HepG2 (cell line): ENCODE measurements around the gene HNRNPA1. TPM values are rescaled to one million over a fixed set of nuclear protein-coding genes. Genes with fewer than 3 reads are reported as not detected.

Source experiments
- DZIP1 ChIP-seq: sonication (generic); formaldehyde crosslinking; IDR thresholded peaks from 2 replicates; pipeline ENCODE4 v1.5.0; 2020; ENCODE audit warnings: mild to moderate bottlenecking, missing genetic modification reagents
- FOXA1 ChIP-seq, 2 experiments: fragments of 450-650 bp in 1 of 2; sonication (generic) in 1 of 2; formaldehyde crosslinking in 1 of 2; IDR thresholded peaks; 2 replicates each; pipeline versions ENCODE4 v1.4.0 to v1.6.1; 2016 to 2020; ENCODE audit warnings: missing genetic modification reagents in 1 of 2
- GTF2F1 ChIP-seq: fragments of 150-350 bp; IDR thresholded peaks from 2 replicates; pipeline ENCODE4 v1.6.1; 2014; ENCODE audit warnings: low read length
- GTF3A ChIP-seq: sonication (generic); formaldehyde crosslinking; conservative IDR thresholded peaks from 2 replicates; pipeline ENCODE4 v1.4.0; 2020; ENCODE audit warnings: mild to moderate bottlenecking, missing genetic modification reagents
- HOXD1 ChIP-seq: sonication (generic); formaldehyde crosslinking; IDR thresholded peaks from 2 replicates; pipeline ENCODE4 v1.5.0; 2020; ENCODE audit warnings: missing genetic modification reagents
- IRF9 ChIP-seq: sonication (generic); formaldehyde crosslinking; IDR thresholded peaks from 2 replicates; pipeline ENCODE4 v1.8.0; 2022; ENCODE audit warnings: missing genetic modification reagents, mild to moderate bottlenecking, borderline replicate concordance
- IRX3 ChIP-seq: sonication (generic); formaldehyde crosslinking; IDR thresholded peaks from 2 replicates; pipeline ENCODE4 v1.8.1; 2023; ENCODE audit warnings: mild to moderate bottlenecking, low read depth, missing genetic modification reagents, borderline replicate concordance
- NFRKB ChIP-seq: fragments of 450-650 bp; IDR thresholded peaks from 2 replicates; pipeline ENCODE4 v1.6.1; 2017
- NR3C1 ChIP-seq: sonication (generic); formaldehyde crosslinking; IDR thresholded peaks from 2 replicates; pipeline ENCODE4 v1.4.0; 2020; ENCODE audit warnings: missing genetic modification reagents
- REXO4 ChIP-seq: sonication (generic); formaldehyde crosslinking; IDR thresholded peaks from 2 replicates; pipeline ENCODE4 v1.8.0; 2022; ENCODE audit warnings: missing genetic modification reagents, mild to moderate bottlenecking, borderline replicate concordance
- SRSF1 ChIP-seq: fragments of 200-400 bp; formaldehyde crosslinking; optimal IDR thresholded peaks from 2 replicates; pipeline ENCODE3; 2017; ENCODE audit warnings: mild to moderate bottlenecking, low read depth, low read length, moderate library complexity
- STAG1 ChIP-seq: sonication (generic); formaldehyde crosslinking; IDR thresholded peaks from 2 replicates; pipeline ENCODE4 v1.4.0; 2020; ENCODE audit warnings: missing genetic modification reagents
- TARDBP ChIP-seq: sonication (generic); formaldehyde crosslinking; IDR thresholded peaks from 2 replicates; pipeline ENCODE4 v1.8.0; 2022; ENCODE audit warnings: mild to moderate bottlenecking, missing genetic modification reagents
- ZFYVE20 ChIP-seq: sonication (generic); formaldehyde crosslinking; IDR thresholded peaks from 2 replicates; pipeline ENCODE4 v1.8.0; 2023; ENCODE audit warnings: low read depth, mild to moderate bottlenecking, moderate library complexity, missing genetic modification reagents, borderline replicate concordance
- ZKSCAN5 ChIP-seq: sonication (generic); formaldehyde crosslinking; IDR thresholded peaks from 2 replicates; pipeline ENCODE4 v1.5.1; 2020; ENCODE audit warnings: mild to moderate bottlenecking, missing genetic modification reagents
- ZMYM2 ChIP-seq: sonication (generic); formaldehyde crosslinking; IDR thresholded peaks from 2 replicates; pipeline ENCODE4 v1.8.0; 2022; ENCODE audit warnings: mild to moderate bottlenecking, missing genetic modification reagents
- ZMYM3 ChIP-seq: sonication (generic); formaldehyde crosslinking; IDR thresholded peaks from 2 replicates; pipeline ENCODE4 v1.5.1; 2020; ENCODE audit warnings: mild to moderate bottlenecking, missing genetic modification reagents
- ZNF124 ChIP-seq: sonication (generic); formaldehyde crosslinking; IDR thresholded peaks from 2 replicates; pipeline ENCODE4 v1.4.0; 2020; ENCODE audit warnings: missing genetic modification reagents
- ZNF446 ChIP-seq: sonication (generic); formaldehyde crosslinking; IDR thresholded peaks from 2 replicates; pipeline ENCODE4 v1.5.0; 2020; ENCODE audit warnings: mild to moderate bottlenecking, missing genetic modification reagents
- ZNF510 ChIP-seq: sonication (generic); formaldehyde crosslinking; IDR thresholded peaks from 2 replicates; pipeline ENCODE4 v1.4.0; 2020; ENCODE audit warnings: low read depth, mild to moderate bottlenecking, missing genetic modification reagents
- ZNF550 ChIP-seq: sonication (generic); formaldehyde crosslinking; IDR thresholded peaks from 2 replicates; pipeline ENCODE4 v1.4.0; 2020; ENCODE audit warnings: mild to moderate bottlenecking, missing genetic modification reagents, borderline replicate concordance
- ZNF768 ChIP-seq: sonication (generic); formaldehyde crosslinking; IDR thresholded peaks from 2 replicates; pipeline ENCODE4 v1.4.0; 2020; ENCODE audit warnings: missing genetic modification reagents
- ZNF772 ChIP-seq: sonication (generic); formaldehyde crosslinking; IDR thresholded peaks from 2 replicates; pipeline ENCODE4 v1.5.0; 2020; ENCODE audit warnings: mild to moderate bottlenecking, missing genetic modification reagents
- ZNF800 ChIP-seq: sonication (generic); formaldehyde crosslinking; IDR thresholded peaks from 2 replicates; pipeline ENCODE4 v1.4.0; 2020; ENCODE audit warnings: missing genetic modification reagents
- ZNF83 ChIP-seq: sonication (generic); formaldehyde crosslinking; IDR thresholded peaks from 2 replicates; pipeline ENCODE4 v1.4.0; 2020; ENCODE audit warnings: missing genetic modification reagents, mild to moderate bottlenecking, borderline replicate concordance
- polyA plus RNA-seq, 8 experiments: library from polyadenylated mRNA; depleted of rRNA in 3 of 8; stranded (reverse) in 7 of 8; unstranded in 1 of 8; fragments of >200 nt; fragmentation: Illumina TruSeq in 4 of 8; extraction: Trizol in 4 of 8; gene quantifications; 2 replicates each; pipeline versions ENCODE4 v1.2.1 to v1.2.3, GENCODE V29; 2011 to 2016; ENCODE audit warnings: low read depth in 4 of 8, missing spikeins in 1 of 8, mixed read lengths in 1 of 8; ENCODE audit not compliant: insufficient read depth in 1 of 8
- total RNA-seq, 5 experiments: library from RNA; depleted of rRNA; stranded (reverse); fragments of >200 nt; fragmentation: Illumina TruSeq; extraction: Trizol; gene quantifications; 2 replicates each; pipeline ENCODE4 v1.2.3, GENCODE V29; 2016; ENCODE audit warnings: low read depth in 1 of 5

The HNRNPA1 gene
- total and polyA plus RNA-seq, 2 of the 13 experiments (the other 11 are each of a cell fraction or from before 2014, with no cell fraction given), result 535 to 1,820 TPM

DNA sequence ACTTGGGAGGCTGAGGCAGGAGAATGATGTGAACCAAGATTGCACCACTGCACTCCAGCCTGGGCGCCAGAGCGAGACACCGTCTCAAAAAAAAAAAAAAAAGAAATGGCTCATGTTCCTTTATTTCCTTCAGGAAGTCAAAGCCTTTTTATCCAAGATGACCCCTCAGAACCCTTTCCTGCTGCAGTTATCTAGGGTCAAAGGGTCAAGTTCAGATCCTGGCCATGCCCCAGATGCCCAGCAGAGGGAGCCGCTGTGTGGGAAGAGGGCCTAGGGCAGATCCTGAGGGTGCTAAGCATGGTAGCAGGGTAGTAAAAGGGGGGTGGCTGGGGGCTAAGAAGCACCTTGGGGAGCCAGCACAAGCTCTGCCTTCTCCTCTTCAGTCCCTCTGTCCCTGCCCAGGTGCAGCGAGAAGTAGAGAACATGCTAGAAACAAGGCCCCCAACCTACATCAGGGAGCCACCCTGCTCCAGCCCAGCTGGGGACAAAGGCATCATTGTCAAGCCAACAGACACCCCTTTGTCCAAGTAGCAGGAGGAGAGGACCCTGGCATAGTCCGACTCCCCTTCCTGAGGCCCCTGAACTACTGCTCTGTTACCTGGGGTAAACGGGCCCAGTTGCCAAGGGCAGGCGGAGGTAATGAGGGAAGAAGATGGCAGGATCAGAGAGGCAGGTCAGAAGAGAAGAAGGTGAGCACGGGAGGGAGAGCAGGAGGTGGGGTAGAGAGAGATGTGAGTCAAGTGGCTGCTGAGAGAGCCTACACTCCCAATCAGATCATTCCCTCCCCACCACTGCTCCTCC is 13.8 kb downstream of the HNRNPA1 start (continued):
- TF ChIP-seq ZNF510 (CRISPR knock-in tag), result no peak
- TF ChIP-seq ZNF83, result no peak
- no peak for TF ChIP-seq GTF3A (CRISPR knock-in tag)
- TF ChIP-seq REXO4 (CRISPR knock-in tag), result no peak
- TF ChIP-seq ZMYM2 (CRISPR knock-in tag), result peak; percentile 77; the same call in 1 of the 2 replicates
- TF ChIP-seq FOXA1 (IDR thresholded peaks at IDR 0.05), result no peak
- TF ChIP-seq FOXA1 (CRISPR knock-in tag; IDR thresholded peaks at IDR 0.05), result 0 out of 2 replicates have a peak, but pooled peaks have one; percentile 8
- TF ChIP-seq ZNF446 (CRISPR knock-in tag), result 0 out of 2 replicates have a peak, but pooled peaks have one; percentile 35
- TF ChIP-seq HOXD1 (CRISPR knock-in tag), result no peak
- peak; percentile 95 for TF ChIP-seq ZKSCAN5 (CRISPR knock-in tag)
- no peak for TF ChIP-seq ZNF800 (CRISPR knock-in tag)
- TF ChIP-seq NFRKB, result no peak
- TF ChIP-seq STAG1 (CRISPR knock-in tag), result peak; percentile 77
- no peak for TF ChIP-seq ZNF124 (CRISPR knock-in tag)
- TF ChIP-seq DZIP1 (CRISPR knock-in tag), result no peak
- no peak for TF ChIP-seq IRX3 (CRISPR knock-in tag)
- no peak for TF ChIP-seq GTF2F1
- TF ChIP-seq ZMYM3, result peak; percentile 53
- TF ChIP-seq ZNF768 (CRISPR knock-in tag), result peak; percentile 56; the same call in 1 of the 2 replicates
- no peak for TF ChIP-seq ZFYVE20 (CRISPR knock-in tag)
- TF ChIP-seq NR3C1 (CRISPR knock-in tag), result no peak
- no peak for TF ChIP-seq SRSF1
- TF ChIP-seq ZNF550, result no peak
- TF ChIP-seq IRF9, result no peak
- TF ChIP-seq TARDBP (CRISPR knock-in tag), result peak; percentile 91
- 0 out of 2 replicates have a peak, but pooled peaks have one; percentile 23 for TF ChIP-seq ZNF772 (CRISPR knock-in tag)
